HepG2 (cell line): ENCODE measurements around the gene ANAPC10. TPM values are rescaled to one million over a fixed set of nuclear protein-coding genes. Genes with fewer than 3 reads are reported as not detected.

Experiments used
- ATAC-seq: fragments of 200-7000 bp; cut with Tn5 transposase; 3 replicates; pipeline ENCODE4 v1.9.1; 2020; ENCODE audit warnings: mild to moderate bottlenecking, moderate library complexity
- BruUV-seq: library from RNA; stranded (reverse); fragments of 400-500 nt; replicated peaks from 2 replicates; lab custom pipeline; 2021; lab: Mats Ljungman, UMichigan
- CTCF ChIA-PET: fragments of 300-600 bp; formaldehyde crosslinking; extraction: SDS; loops from one replicate; lab custom pipeline; 2021; ENCODE audit warnings: low total read pairs, inconsistent platforms, low intra/inter-chr PET ratio; lab: Yijun Ruan, JAX
- POLR2A ChIA-PET: fragments of 350-600 bp; sonication (Branson Sonifier 250); formaldehyde crosslinking; loops from one replicate; lab custom pipeline; 2020; ENCODE audit warnings: antibody characterized with exemption, inconsistent platforms; lab: Yijun Ruan, JAX
- DNase-seq: peaks from one replicate; pipeline ENCODE4 v3.0.0-alpha.2; 2015; ENCODE audit warnings: low spot score
- FAIRE-seq: peaks from 3 replicates; lab custom pipeline; 2011; peaks lifted over from hg19 to GRCh38; lab: Jason Lieb, UNC
- H2AFZ ChIP-seq: one replicate; pipeline ENCODE4 v1.6.1; 2011; ENCODE audit warnings: low read length, inconsistent platforms
- H3K27ac ChIP-seq: fragments of 300-600 bp; 3 replicates; pipeline ENCODE4 v1.8.0; 2011; ENCODE audit warnings: mixed run types, mild to moderate bottlenecking, mixed read lengths, low read length, inconsistent platforms; ENCODE audit not compliant: insufficient read depth; ENCODE audit errors: extremely low read length
- H3K27me3 ChIP-seq, 2 experiments: fragments of 200-600 bp in 1 of 2; 2 replicates in 1 of 2; 3 replicates in 1 of 2; pipeline versions ENCODE4 v1.6.0 to v1.8.0; 2011; ENCODE audit warnings: low read length in 2 of 2, mild to moderate bottlenecking in 2 of 2, moderate library complexity in 2 of 2, inconsistent platforms in 1 of 2; ENCODE audit not compliant: insufficient read depth in 2 of 2, control insufficient read depth in 1 of 2
- H3K36me3 ChIP-seq, 2 experiments: fragments of 200-600 bp in 1 of 2; replicated peaks in 1 of 2; 2 replicates in 1 of 2; 3 replicates in 1 of 2; pipeline versions ENCODE4 v1.5.1 to v1.8.0; 2011; ENCODE audit warnings: low read length in 2 of 2, inconsistent platforms in 1 of 2; ENCODE audit not compliant: insufficient read depth in 2 of 2, control insufficient read depth in 1 of 2
- H3K4me1 ChIP-seq: 2 replicates; pipeline ENCODE4 v1.5.1; 2012; ENCODE audit warnings: low read length, inconsistent platforms; ENCODE audit not compliant: insufficient read depth
- H3K4me2 ChIP-seq: 2 replicates; pipeline ENCODE4 v1.6.0; 2011; ENCODE audit warnings: low read depth, low read length, inconsistent platforms
- H3K4me3 ChIP-seq, 3 experiments: fragments of 200-600 bp in 1 of 3; sonication (generic), shearing (Covaris generic) in 1 of 3; replicated peaks in 1 of 3; 2 replicates each; pipeline ENCODE4 v1.5.1; 2011 to 2016; ENCODE audit warnings: low read length in 3 of 3, inconsistent platforms in 2 of 3, low read depth in 2 of 3, mild to moderate bottlenecking in 2 of 3, control low read depth in 1 of 3, mixed read lengths in 1 of 3; ENCODE audit not compliant: insufficient read depth in 1 of 3
- H3K79me2 ChIP-seq: one replicate; pipeline ENCODE4 v1.6.1; 2011; ENCODE audit warnings: low read length, inconsistent platforms; ENCODE audit not compliant: insufficient read depth
- H3K9ac ChIP-seq: 2 replicates; pipeline ENCODE4 v1.6.0; 2011; ENCODE audit warnings: mild to moderate bottlenecking, low read depth, low read length, inconsistent platforms; ENCODE audit not compliant: insufficient read depth
- H3K9me3 ChIP-seq: 2 replicates; pipeline ENCODE4 v1.5.1; 2012; ENCODE audit warnings: mild to moderate bottlenecking, low read length
- H4K20me1 ChIP-seq: 2 replicates; pipeline ENCODE4 v1.6.0; 2011; ENCODE audit warnings: inconsistent platforms, mild to moderate bottlenecking, low read length, moderate library complexity; ENCODE audit not compliant: insufficient read depth
- ARHGAP35 ChIP-seq: sonication (generic); formaldehyde crosslinking; IDR thresholded peaks from 2 replicates; pipeline ENCODE4 v1.9.0; 2022; ENCODE audit warnings: mild to moderate bottlenecking, inconsistent platforms, moderate library complexity, missing genetic modification reagents, borderline replicate concordance
- ZFP36L2 ChIP-seq: sonication (generic); formaldehyde crosslinking; IDR thresholded peaks from 2 replicates; pipeline ENCODE4 v1.4.0; 2020; ENCODE audit warnings: missing genetic modification reagents
- ZFP37 ChIP-seq: sonication (generic); formaldehyde crosslinking; IDR thresholded peaks from 2 replicates; pipeline ENCODE4 v1.4.0; 2020; ENCODE audit warnings: missing genetic modification reagents, borderline replicate concordance
- ZNF616 ChIP-seq: sonication (generic); formaldehyde crosslinking; IDR thresholded peaks from 2 replicates; pipeline ENCODE4 v1.5.0; 2020; ENCODE audit warnings: low read depth, mild to moderate bottlenecking, missing genetic modification reagents
- ZNF839 ChIP-seq: sonication (generic); formaldehyde crosslinking; IDR thresholded peaks from 2 replicates; pipeline ENCODE4 v1.4.0; 2020; ENCODE audit warnings: missing genetic modification reagents, mild to moderate bottlenecking, borderline replicate concordance
- ZSCAN9 ChIP-seq: IDR thresholded peaks from 2 replicates; pipeline ENCODE4 v1.6.1; 2016; ENCODE audit warnings: borderline replicate concordance
- WGBS: methylation state at CpG from one replicate; pipeline ENCODE4 v1.1.6; 2017; ENCODE audit warnings: low lambda C conversion rate; 5-methylcytosine and 5-hydroxymethylcytosine counted together
- in situ Hi-C: cut with HindIII; loops from 2 replicates; pipeline ENCODE4 v1.10.0; 2017; ENCODE audit warnings: low pct_unique_long_range_greater_than_20kb; ENCODE audit not compliant: extremely low pct_ligation_motif_present
- intact Hi-C: fragments of 100-400 bp; cut with micrococcal nuclease; formaldehyde crosslinking; loops from one replicate; pipeline ENCODE4 v1.10.0; 2022; ENCODE audit not compliant: unreplicated experiment
- polyA plus RNA-seq, 8 experiments: library from polyadenylated mRNA; depleted of rRNA in 3 of 8; stranded (reverse) in 7 of 8; unstranded in 1 of 8; fragments of >200 nt; fragmentation: Illumina TruSeq in 4 of 8; extraction: Trizol in 4 of 8; gene quantifications; 2 replicates each; pipeline versions ENCODE4 v1.2.1 to v1.2.3, GENCODE V29; 2011 to 2016; ENCODE audit warnings: low read depth in 4 of 8, missing spikeins in 1 of 8, mixed read lengths in 1 of 8; ENCODE audit not compliant: insufficient read depth in 1 of 8
- total RNA-seq, 5 experiments: library from RNA; depleted of rRNA; stranded (reverse); fragments of >200 nt; fragmentation: Illumina TruSeq; extraction: Trizol; gene quantifications; 2 replicates each; pipeline ENCODE4 v1.2.3, GENCODE V29; 2016; ENCODE audit warnings: low read depth in 1 of 5
- TF ChIP-seq, protein P1 (sequence below): sonication (generic); formaldehyde crosslinking; IDR thresholded peaks from 2 replicates; pipeline ENCODE4 v1.4.0; 2020; ENCODE audit warnings: missing genetic modification reagents
- TF ChIP-seq, protein P2 (sequence below): sonication (generic); formaldehyde crosslinking; conservative IDR thresholded peaks from 2 replicates; pipeline ENCODE4 v1.8.1; 2023; ENCODE audit warnings: missing genetic modification reagents
- TF ChIP-seq, protein P3 (sequence below): sonication (generic); formaldehyde crosslinking; IDR thresholded peaks from 2 replicates; pipeline ENCODE4 v1.8.0; 2023; ENCODE audit warnings: mild to moderate bottlenecking, missing genetic modification reagents

The ANAPC10 gene
- total and polyA plus RNA-seq, 2 of the 13 experiments (the other 11 are each of a cell fraction or from before 2014, with no cell fraction given) = 21.9 to 32.7 TPM

DNA sequence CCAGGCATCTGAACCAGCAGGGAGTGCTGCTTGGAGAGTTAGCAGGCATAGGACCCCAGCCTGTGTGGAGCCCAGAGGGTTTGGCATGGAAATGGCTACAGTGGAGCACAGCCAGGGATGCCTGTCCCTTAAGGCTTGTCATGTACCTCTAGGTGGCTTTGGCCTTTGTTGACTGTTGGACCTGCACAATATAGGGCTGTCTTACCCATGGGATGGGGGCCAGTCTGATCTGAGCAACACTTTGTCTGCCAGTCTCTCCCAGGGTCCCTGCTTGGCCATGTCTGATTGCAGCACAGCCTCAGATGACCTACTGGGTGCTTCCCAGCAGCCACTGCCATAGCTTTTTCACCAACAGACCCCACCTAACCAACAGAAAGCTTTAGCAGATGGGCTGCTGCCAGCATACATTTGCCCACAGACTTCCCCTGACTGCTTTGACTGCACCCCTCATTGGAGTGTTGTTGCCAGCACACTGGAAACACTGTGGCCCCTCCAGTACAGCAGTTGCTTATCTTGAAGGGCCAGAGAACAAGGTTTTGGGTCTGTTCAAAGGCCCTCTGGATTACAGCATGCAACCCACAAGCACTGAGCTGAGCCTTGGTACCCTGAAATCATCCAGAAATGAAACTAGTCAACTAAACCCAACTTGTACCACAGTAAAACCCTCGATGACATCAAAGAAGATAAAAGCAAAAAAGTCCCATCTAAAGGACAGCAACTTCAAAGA lies 22.1 kb downstream of the ANAPC10 start (continued):
- TF ChIP-seq ZFP37 = no peak
- TF ChIP-seq, all 625 proteins: peak for 0

DNA sequence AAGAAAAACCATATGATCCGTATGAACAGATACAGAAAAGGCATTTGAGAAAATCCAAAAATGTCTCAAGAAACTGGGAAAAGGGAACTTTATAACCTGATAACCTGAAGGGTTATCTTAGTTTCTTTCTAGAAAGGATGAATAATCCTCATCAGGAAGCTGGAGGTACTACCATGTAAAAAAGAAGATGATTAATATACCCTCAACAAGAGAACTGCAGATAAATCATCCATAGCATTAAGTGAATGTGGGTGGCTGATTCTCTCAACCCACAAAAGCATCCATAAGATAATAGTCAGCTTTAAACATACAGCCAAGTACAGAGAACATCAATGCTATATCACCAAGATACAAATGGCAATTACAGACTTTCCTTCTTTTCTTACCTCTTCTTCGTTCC lies 26.4 kb downstream of the ANAPC10 start:
- DNase-seq (no peak), FAIRE-seq (no peak), ATAC-seq (no peak)
- in situ Hi-C loops = no loop called here
- intact Hi-C loops = no loop called here
- H3K9me3 ChIP-seq = no peaks in the 10 kb centered on the region
- ChIA-PET CTCF (no interaction called here), POLR2A (no interaction called here)
- H3K9ac ChIP-seq = no peak overlapping the region
- no peak overlapping the region for H3K4me3 ChIP-seq
- H3K79me2 ChIP-seq = peaks cover 4% of the 10 kb centered on the region
- H4K20me1 ChIP-seq = no peaks in the 10 kb centered on the region; the same call in 1 of the 2 replicates
- H2AFZ ChIP-seq = no peak overlapping the region
- BruUV-seq = no TSS peak
- no peaks in the 10 kb centered on the region for H3K27me3 ChIP-seq
- peaks cover 2 to 20% of the 10 kb centered on the region in 2 experiments; a peak in 3 of 5 replicates for H3K36me3 ChIP-seq
- 96% methylated on average over 2 of the region's 2 CpGs for WGBS
- no peak for TF ChIP-seq ZNF839 (CRISPR knock-in tag)
- TF ChIP-seq, protein P1, sequence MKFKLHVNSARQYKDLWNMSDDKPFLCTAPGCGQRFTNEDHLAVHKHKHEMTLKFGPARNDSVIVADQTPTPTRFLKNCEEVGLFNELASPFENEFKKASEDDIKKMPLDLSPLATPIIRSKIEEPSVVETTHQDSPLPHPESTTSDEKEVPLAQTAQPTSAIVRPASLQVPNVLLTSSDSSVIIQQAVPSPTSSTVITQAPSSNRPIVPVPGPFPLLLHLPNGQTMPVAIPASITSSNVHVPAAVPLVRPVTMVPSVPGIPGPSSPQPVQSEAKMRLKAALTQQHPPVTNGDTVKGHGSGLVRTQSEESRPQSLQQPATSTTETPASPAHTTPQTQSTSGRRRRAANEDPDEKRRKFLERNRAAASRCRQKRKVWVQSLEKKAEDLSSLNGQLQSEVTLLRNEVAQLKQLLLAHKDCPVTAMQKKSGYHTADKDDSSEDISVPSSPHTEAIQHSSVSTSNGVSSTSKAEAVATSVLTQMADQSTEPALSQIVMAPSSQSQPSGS (CRISPR knock-in tag) = no peak
- TF ChIP-seq, protein P2, sequence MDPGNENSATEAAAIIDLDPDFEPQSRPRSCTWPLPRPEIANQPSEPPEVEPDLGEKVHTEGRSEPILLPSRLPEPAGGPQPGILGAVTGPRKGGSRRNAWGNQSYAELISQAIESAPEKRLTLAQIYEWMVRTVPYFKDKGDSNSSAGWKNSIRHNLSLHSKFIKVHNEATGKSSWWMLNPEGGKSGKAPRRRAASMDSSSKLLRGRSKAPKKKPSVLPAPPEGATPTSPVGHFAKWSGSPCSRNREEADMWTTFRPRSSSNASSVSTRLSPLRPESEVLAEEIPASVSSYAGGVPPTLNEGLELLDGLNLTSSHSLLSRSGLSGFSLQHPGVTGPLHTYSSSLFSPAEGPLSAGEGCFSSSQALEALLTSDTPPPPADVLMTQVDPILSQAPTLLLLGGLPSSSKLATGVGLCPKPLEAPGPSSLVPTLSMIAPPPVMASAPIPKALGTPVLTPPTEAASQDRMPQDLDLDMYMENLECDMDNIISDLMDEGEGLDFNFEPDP (CRISPR knock-in tag) = no peak
- no peak for TF ChIP-seq ZSCAN9 (CRISPR knock-in tag)
- TF ChIP-seq ZNF616 (CRISPR knock-in tag) = no peak
- TF ChIP-seq, protein P3, sequence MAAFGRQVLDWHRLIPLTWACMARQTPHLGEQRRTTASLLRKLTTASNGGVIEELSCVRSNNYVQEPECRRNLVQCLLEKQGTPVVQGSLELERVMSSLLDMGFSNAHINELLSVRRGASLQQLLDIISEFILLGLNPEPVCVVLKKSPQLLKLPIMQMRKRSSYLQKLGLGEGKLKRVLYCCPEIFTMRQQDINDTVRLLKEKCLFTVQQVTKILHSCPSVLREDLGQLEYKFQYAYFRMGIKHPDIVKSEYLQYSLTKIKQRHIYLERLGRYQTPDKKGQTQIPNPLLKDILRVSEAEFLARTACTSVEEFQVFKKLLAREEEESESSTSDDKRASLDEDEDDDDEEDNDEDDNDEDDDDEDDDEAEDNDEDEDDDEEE = no peak
- no peak for TF ChIP-seq ZFP36L2 (CRISPR knock-in tag)
- no peak for TF ChIP-seq ARHGAP35
- no peak overlapping the region for H3K4me2 ChIP-seq
- no peaks in the 10 kb centered on the region for H3K4me1 ChIP-seq
- no peak overlapping the region for H3K27ac ChIP-seq
